ENCODE results near the gene PRM3.

- TF ChIP-seq, protein P1, sequence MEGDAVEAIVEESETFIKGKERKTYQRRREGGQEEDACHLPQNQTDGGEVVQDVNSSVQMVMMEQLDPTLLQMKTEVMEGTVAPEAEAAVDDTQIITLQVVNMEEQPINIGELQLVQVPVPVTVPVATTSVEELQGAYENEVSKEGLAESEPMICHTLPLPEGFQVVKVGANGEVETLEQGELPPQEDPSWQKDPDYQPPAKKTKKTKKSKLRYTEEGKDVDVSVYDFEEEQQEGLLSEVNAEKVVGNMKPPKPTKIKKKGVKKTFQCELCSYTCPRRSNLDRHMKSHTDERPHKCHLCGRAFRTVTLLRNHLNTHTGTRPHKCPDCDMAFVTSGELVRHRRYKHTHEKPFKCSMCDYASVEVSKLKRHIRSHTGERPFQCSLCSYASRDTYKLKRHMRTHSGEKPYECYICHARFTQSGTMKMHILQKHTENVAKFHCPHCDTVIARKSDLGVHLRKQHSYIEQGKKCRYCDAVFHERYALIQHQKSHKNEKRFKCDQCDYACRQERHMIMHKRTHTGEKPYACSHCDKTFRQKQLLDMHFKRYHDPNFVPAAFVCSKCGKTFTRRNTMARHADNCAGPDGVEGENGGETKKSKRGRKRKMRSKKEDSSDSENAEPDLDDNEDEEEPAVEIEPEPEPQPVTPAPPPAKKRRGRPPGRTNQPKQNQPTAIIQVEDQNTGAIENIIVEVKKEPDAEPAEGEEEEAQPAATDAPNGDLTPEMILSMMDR (IDR thresholded peaks at IDR 0.05): no peak
- TF ChIP-seq POLR2AphosphoS5 (IDR thresholded peaks at IDR 0.05): no peak
These were observed 35.3 kb upstream of the PRM3 start for GRCh38 chr16:11308493-11309283.

Data from breast epithelium (tissue), 3 donors.